ENCODE data around the gene PTDSS2.
A peak's percentile ranks its signal among the peaks of the same experiment; 100 is the strongest.

DNA sequence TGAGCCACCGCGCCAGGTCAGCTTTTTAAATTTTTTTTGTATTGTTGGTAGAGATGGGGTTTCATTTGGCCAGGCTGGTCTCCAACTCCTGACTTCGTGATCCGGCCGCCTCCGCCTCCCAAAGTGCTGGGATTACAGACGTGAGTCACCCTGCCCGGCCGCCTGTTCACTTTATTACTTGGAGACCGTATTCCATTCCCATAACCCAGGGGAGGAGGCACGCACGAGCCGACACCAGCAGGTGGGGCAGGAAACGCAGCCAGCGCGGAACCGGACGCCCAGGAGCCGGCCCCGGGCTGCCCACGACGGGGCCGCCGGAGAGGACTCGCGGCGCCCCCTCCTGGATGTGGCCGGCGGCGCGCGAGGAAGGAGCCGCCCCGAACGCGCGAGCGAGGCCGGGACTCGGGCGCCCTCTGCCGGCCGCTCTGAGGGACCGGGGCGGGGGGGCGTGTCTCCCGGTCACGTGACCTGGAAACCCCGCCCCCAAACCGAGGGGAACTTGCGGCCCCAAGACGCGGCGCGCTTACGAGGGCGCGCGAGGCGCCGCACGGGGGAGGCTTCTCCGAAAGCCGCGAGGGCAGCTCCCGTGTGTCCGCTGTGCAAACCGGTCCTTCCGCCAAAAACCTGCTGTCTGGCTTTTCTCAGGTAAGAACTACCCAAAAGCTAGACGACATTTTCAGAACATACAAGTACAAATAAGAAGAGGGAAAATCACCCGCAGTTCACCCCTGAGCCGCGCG is 68.6 kb downstream of the PTDSS2 start:
- TF ChIP-seq EZH2 (IDR thresholded peaks at IDR 0.05; ENCODE audit: borderline replicate concordance, insufficient read depth, low read depth, low read length, poor library complexity, severe bottlenecking), result no peak
- TF ChIP-seq, protein P1, sequence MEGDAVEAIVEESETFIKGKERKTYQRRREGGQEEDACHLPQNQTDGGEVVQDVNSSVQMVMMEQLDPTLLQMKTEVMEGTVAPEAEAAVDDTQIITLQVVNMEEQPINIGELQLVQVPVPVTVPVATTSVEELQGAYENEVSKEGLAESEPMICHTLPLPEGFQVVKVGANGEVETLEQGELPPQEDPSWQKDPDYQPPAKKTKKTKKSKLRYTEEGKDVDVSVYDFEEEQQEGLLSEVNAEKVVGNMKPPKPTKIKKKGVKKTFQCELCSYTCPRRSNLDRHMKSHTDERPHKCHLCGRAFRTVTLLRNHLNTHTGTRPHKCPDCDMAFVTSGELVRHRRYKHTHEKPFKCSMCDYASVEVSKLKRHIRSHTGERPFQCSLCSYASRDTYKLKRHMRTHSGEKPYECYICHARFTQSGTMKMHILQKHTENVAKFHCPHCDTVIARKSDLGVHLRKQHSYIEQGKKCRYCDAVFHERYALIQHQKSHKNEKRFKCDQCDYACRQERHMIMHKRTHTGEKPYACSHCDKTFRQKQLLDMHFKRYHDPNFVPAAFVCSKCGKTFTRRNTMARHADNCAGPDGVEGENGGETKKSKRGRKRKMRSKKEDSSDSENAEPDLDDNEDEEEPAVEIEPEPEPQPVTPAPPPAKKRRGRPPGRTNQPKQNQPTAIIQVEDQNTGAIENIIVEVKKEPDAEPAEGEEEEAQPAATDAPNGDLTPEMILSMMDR (IDR thresholded peaks at IDR 0.05), result peak; percentile 100

Data from B cell (primary cell).